ENCODE measurements around the gene PTGR3.

PTGR3 gene

GRCh38 chr18:75238100-75238499 lies 29.2 kb upstream of the PTGR3 start:
- in situ Hi-C loops (cut with MboI; ENCODE audit: low sequenced_read_pairs) = no loop called here

DNA sequence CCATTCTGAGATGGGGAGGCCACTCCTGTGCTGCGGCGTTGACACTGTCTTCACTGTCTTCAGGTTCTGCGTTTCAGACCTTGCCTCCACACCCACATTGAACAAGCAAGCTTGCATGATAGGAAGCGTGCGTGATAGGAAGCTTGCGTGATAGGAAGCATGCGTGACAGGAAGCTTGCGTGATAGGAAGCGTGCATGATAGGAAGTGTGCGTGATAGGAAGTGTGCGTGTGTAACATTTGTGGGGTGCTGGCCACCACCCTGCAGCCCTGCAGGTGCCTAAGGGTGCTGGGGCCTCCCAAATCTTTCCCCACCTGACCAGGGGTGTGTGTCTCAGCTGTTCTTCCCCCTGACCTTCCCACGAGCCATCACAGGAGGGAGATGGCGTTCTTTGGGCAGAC lies 27.0 kb upstream of the PTGR3 start:
- in situ Hi-C loops (cut with MboI; ENCODE audit: low sequenced_read_pairs) = no loop called here

DNA sequence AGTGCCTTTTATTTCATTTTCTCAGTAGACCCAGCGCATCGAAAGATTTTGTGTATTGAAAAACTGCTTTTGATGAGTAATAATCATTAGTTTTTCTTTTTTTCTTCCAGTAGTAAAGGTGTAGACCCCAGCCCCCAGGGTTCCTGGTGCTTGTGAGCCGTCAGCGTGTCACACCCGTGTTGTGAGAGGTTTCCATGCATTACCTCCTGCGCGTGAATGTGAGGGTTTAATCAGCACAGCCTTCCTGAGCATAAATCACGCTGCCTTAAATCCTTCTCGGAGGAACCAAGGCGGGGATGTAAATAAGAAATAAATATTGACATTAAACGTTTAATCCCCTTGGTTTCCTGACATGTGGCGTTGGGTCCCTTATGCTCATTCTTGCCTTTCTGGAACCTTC lies 26.0 kb upstream of the PTGR3 start:
- in situ Hi-C loops (cut with MboI; ENCODE audit: low sequenced_read_pairs) = no loop called here

- in situ Hi-C loops (cut with MboI; ENCODE audit: low sequenced_read_pairs) = no loop called here
These were observed 22.1 kb upstream of the PTGR3 start for GRCh38 chr18:75231053-75231406.

DNA sequence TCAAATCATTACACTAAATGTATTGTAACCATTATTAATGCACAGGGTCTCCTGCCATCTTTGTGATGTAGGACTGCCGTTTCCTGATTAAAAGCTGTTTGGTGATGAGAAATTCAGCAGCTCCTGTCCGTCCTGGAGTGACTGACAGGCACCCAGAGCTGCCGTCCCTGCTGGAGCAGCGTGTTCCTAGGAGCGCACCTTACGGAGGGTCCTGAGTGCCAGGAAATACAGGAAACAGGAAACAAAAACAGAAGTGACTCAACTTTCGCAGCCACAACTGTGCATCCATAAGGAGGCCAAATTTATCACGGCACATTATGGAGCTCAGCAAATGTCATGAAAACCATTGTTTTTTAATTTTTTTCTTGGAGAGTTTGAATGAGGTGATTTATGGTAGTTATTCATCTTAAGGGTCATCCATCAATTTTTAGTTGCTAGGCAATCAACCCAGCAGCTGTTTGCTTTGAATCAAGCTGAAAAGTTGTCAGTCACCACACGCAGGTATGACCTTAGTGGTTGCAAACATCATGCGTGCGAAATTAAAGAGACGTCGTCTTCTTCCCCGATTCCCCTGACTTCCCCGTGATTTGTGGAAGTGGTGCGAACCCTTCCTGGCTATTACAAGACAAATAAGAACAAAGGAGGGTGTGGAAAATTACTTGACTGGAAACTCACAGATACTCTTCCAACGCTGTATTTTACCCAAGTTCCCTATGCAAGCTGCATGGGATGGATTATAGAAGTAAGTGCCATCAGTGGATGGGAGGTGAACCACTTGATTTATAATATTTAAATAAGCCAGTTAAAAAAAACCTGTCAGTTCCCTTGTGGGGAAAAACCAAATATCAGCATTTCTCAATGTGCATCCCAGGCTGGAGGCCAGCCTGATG lies 21.5 kb upstream of the PTGR3 start:
- in situ Hi-C loops (cut with MboI; ENCODE audit: low sequenced_read_pairs) = no loop called here

DNA sequence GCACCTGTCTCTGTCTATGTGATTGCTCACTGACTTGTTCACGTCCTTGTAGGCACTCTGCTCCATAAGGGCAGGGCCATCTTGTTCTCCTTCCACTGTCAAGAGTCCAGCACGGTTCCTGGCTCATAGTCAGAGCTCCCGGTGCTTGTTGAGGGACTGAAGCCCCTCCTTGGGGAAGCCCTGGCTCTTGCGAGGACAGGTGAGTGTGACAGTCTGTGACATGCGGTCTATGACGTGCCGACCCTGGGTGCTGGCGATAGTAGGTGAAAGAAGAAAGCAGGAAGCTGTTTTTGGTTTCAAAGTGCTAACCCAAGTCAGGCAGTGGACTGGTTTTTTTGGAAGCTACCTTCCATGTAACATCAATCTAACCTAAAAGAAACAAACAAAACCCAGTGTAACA lies 20.5 kb upstream of the PTGR3 start:
- in situ Hi-C loops (cut with MboI; ENCODE audit: low sequenced_read_pairs) = no loop called here

DNA sequence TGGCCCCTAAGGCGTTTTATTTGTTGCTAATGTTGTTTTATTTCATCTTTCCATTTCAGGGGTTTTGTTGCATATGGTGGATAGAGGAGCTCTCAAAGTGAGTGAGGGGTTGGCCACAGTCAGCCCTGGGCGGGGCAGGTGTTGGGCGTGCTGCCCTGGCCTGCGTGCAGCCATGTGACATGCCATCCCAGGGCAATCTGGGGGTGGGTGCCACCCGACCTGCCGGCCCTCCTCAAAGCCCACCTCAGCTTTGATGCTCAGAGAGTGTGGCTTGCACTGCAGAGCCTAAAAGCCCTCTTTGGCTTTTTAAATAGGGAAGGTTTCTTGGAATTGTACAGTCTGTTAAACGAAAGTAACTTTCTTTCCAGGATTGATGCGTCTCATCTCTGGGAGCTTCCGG lies 20.0 kb upstream of the PTGR3 start:
- in situ Hi-C loops (cut with MboI; ENCODE audit: low sequenced_read_pairs) = no loop called here

GRCh38 chr18:75227535-75228296 lies 18.8 kb upstream of the PTGR3 start:
- in situ Hi-C loops (cut with MboI; ENCODE audit: low sequenced_read_pairs) = no loop called here

GRCh38 chr18:75226956-75227316 lies 18.0 kb upstream of the PTGR3 start:
- in situ Hi-C loops (cut with MboI; ENCODE audit: low sequenced_read_pairs) = no loop called here

GRCh38 chr18:75226286-75226955 lies 17.5 kb upstream of the PTGR3 start:
- in situ Hi-C loops (cut with MboI; ENCODE audit: low sequenced_read_pairs) = no loop called here

GRCh38 chr18:75223687-75224347 lies 14.9 kb upstream of the PTGR3 start:
- in situ Hi-C loops (cut with MboI; ENCODE audit: low sequenced_read_pairs) = no loop called here

GRCh38 chr18:75222407-75222806 lies 13.5 kb upstream of the PTGR3 start:
- in situ Hi-C loops (cut with MboI; ENCODE audit: low sequenced_read_pairs) = no loop called here

DNA sequence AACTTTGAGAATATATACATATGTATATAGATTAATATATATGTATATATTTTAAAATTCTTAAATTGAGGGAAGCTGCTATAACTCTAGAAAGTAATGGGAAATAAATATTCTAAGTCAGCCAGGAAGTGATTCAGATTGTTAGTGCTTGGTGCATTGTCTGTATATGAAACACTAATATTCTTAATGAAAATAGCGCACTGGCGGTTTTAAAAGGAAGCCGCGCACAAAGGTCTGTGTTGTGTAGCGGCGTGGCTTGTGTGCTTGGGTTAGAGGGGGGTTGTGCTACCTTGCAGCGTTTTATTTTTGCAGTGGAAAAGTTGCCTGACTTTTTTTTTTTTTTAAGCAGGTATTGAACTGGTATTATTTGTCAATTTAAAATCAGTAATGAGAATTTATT lies 13.0 kb upstream of the PTGR3 start:
- in situ Hi-C loops (cut with MboI; ENCODE audit: low sequenced_read_pairs) = no loop called here

GRCh38 chr18:75221397-75221796 lies 12.5 kb upstream of the PTGR3 start:
- in situ Hi-C loops (cut with MboI; ENCODE audit: low sequenced_read_pairs) = no loop called here

DNA sequence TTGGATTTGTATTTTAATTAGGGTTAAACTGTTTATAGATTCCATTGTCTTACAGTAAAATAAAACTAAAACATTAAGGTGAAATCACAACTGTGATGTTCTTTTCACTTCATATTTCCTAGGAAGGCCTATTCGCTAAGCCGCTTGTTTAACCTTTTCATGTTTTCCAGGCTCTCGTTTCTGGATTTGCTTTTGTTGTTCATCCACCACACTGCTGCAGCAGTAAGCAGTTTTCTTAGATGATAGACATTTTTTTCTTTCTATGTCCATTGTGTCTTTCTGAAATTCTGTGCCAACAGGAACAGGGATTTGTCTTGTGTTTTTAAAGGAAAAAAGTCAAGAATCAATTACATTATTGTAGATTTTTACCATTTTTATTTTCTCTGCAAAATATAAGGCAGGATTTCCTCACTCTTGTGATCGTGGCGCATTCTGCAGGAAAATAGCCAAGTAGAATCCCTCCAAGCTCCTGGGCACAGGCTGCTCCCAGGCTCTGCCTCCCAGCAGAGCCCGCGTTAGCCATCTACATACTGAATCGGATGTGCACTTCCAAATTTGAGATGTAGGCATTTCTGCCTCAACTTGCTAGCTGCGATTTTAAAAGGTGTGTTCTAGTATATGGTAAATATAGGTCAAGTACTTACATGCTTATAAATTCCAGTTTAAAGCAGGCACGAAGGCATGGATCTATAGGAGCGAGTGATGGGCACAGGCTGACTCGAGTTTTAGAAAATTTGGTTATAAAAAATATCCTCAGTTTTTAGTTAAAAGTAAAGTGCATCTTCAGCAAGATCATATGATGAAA lies 11.8 kb upstream of the PTGR3 start:
- in situ Hi-C loops (cut with MboI; ENCODE audit: low sequenced_read_pairs) = no loop called here

DNA sequence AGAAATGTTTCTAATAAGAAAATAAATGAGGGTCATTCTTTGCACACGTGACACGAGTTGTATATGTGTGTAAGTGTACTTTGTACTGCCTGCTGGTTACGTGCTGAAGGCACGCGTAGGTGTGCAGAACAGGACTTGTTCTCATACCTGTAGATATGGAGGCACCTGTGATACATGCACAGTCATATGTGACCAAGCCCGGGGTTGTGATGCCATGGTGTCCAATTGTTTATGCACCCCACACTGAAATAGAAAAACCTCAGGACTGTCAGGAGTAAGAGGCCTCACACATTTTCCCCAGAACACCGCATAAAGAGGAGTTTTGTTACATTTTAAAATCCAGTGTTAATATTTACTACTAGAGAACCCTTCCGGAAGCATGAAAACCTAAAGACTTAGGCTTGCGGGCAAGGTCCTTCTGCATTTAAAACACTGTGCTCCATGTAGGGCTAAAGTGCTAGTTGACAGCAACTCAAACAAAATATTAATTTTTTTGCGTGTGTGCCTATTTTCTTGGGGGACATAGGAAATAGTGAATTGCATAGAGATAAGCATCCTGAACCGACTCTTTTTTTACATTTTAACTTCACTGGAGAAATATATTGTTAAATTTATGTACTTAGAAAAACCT lies 10.9 kb upstream of the PTGR3 start:
- in situ Hi-C loops (cut with MboI; ENCODE audit: low sequenced_read_pairs) = no loop called here

GRCh38 chr18:75218065-75218923 lies 9.4 kb upstream of the PTGR3 start:
- in situ Hi-C loops (cut with MboI; ENCODE audit: low sequenced_read_pairs) = no loop called here

DNA sequence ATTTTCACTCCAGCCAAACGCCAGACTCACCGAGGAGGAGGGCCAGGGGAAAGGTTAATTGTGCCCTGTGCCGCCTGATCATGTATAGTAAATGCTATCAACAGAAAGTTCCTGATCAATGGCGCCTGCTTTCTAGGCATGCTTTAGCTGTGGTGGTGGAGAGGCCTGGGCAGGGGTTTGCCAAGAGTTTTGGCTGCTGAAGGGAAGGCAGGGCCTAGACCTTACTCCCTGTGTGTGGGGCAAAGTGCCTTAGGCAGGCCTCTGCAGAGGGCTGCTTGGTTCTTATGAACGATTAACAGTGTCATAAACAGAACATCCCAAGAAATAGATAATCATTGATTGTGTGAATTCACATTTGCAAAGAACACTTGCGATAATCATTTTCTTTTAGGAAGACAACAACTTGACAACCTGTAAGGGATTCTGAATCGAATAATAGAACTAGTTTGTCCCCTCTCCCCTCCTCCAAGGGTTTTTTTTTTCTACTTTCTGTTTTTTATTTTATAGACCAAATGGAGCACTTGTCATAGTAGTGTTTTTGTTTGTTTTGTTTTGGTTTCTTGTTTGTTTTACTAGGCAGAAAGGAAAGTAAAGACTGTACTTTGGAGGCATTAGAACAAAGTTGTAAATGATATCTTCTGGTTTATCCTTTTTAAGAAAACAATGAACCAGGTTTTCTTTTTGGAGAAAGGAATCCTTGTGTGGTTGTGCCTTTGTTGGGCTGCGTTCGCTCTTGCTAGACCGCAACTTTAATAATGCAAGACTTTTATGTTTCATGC lies 8.2 kb upstream of the PTGR3 start:
- in situ Hi-C loops (cut with MboI; ENCODE audit: low sequenced_read_pairs) = no loop called here

All from HL-60/S4 treated with retinoic acid at 250 ng/mL for 4 days and 3 days (cell line).